Chondrocyte (in vitro differentiated cells): ENCODE measurements around the gene TMEM134. TPM values are rescaled to one million over a fixed set of nuclear protein-coding genes. Genes with fewer than 3 reads are reported as not detected.
"Not testable (repeated sequence)": the region's sequence is repeated elsewhere in the genome, so short reads cannot be mapped to it uniquely, and the experiment has no call there.

Experiments used
- DNase-seq: peaks from one replicate; pipeline ENCODE4 v3.0.0; 2021; ENCODE audit warnings: mixed read lengths, low spot score
- H3K27ac Mint-ChIP-seq: one replicate; pipeline ENCODE4 v1.8.0; 2021; ENCODE audit warnings: mild to moderate bottlenecking, moderate library complexity, mixed read lengths; ENCODE audit not compliant: unreplicated experiment
- H3K27me3 Mint-ChIP-seq: 2 replicates; pipeline ENCODE4 v1.8.0; 2021; ENCODE audit warnings: low read depth, mixed read lengths
- H3K36me3 Mint-ChIP-seq: 2 replicates; pipeline ENCODE4 v1.8.0; 2021; ENCODE audit warnings: low read depth, mixed read lengths
- H3K4me1 Mint-ChIP-seq: 2 replicates; pipeline ENCODE4 v1.8.0; 2021; ENCODE audit warnings: low read depth, mild to moderate bottlenecking, mixed read lengths
- H3K4me3 Mint-ChIP-seq: one replicate; pipeline ENCODE4 v1.8.0; 2021; ENCODE audit warnings: mild to moderate bottlenecking, moderate library complexity, mixed read lengths; ENCODE audit not compliant: unreplicated experiment
- H3K9me3 Mint-ChIP-seq: 2 replicates; pipeline ENCODE4 v1.8.0; 2021; ENCODE audit warnings: low read depth, mixed read lengths
- total RNA-seq: library from RNA; stranded (reverse); gene quantifications from 3 replicates; pipeline ENCODE4 v1.2.1, GENCODE V29; 2021
- TF ChIP-seq, protein P1 (sequence below): fragments of 200-600 bp; sonication (generic); IDR thresholded peaks from 2 replicates; pipeline ENCODE4 v1.5.0; 2021; ENCODE audit warnings: antibody characterized with exemption, mild to moderate bottlenecking, moderate library complexity

The TMEM134 gene
- total RNA-seq, 1 donor from 2014 or later = 50.9 TPM

DNA sequence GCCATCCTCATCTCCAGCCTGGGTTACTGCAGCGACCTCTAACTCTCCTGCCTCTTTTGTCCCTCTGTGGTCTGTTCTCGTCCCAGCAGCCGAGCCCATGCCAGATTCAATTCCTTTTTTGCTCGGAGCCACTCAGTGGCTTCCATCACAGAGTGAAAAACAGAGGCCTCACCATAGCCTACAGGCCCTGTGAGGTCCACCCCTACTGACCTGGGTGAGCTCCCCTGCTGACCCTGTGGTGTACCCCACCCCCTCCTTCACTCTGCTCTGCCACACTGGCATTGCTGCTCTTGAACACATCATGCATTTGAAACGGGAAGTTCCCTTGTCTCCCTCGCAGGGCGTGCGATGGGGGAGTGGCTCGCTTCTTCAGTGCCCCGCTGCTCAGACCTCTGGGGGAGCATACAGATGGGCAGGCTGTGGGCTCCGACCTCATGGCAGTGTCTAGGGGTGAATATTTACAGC is 15.8 kb upstream of the TMEM134 start:
- peaks cover 37% of the 10 kb centered on the region for H3K4me1 Mint-ChIP-seq
- no peaks in the 10 kb centered on the region for H3K9me3 Mint-ChIP-seq
- H3K36me3 Mint-ChIP-seq = peaks cover 7% of the 10 kb centered on the region
- peak overlapping the region; percentile 51 for H3K27ac Mint-ChIP-seq
- DNase-seq = no peak
- H3K27me3 Mint-ChIP-seq = no peaks in the 10 kb centered on the region
- TF ChIP-seq, protein P1, sequence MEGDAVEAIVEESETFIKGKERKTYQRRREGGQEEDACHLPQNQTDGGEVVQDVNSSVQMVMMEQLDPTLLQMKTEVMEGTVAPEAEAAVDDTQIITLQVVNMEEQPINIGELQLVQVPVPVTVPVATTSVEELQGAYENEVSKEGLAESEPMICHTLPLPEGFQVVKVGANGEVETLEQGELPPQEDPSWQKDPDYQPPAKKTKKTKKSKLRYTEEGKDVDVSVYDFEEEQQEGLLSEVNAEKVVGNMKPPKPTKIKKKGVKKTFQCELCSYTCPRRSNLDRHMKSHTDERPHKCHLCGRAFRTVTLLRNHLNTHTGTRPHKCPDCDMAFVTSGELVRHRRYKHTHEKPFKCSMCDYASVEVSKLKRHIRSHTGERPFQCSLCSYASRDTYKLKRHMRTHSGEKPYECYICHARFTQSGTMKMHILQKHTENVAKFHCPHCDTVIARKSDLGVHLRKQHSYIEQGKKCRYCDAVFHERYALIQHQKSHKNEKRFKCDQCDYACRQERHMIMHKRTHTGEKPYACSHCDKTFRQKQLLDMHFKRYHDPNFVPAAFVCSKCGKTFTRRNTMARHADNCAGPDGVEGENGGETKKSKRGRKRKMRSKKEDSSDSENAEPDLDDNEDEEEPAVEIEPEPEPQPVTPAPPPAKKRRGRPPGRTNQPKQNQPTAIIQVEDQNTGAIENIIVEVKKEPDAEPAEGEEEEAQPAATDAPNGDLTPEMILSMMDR = no peak
- H3K4me3 Mint-ChIP-seq = no peak overlapping the region

DNA sequence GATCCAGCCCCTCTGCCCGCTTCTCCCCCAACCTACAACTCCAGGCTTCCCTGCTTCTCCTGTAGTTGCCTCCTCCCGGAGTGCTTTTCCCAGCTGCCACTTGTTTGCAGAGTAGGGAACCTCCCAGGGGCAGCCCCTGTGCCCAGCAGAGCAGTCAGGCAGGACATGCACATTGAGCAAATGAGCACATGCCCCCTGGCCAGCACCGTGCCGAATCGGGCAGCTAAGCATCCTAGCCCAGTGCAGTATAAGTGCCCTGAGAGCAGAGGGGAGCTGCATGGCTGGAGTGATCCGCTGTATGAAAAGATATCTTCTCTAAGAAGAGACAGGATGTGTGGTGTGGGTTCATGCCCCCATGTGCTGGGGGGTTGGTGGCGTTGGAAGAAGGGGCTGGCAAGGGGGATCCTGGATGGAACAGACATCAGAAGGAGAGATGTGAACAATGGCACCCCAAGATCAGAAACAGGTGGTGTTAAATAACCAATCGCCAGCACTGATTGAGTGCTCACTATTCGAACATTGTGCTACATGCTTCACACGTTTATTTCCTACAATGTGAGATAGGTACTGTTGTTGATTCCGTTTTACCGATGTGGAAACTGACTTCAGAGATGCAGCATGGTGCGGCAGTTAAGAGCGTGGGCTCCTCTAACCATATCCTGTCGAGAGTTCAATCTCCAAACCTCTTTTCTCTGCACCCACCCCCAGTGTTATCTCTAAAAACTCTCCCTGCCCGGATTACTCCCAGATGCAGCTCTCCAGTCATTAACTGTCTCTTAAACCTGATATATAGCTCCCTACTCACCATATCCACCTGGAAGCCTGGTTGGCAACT is 15.0 kb upstream of the TMEM134 start:
- TF ChIP-seq, protein P1 = no peak
- peak overlapping the region; percentile 83 for H3K4me3 Mint-ChIP-seq
- no peaks in the 10 kb centered on the region for H3K9me3 Mint-ChIP-seq
- peaks cover 37% of the 10 kb centered on the region for H3K4me1 Mint-ChIP-seq
- no peak overlapping the region for H3K27ac Mint-ChIP-seq
- no peaks in the 10 kb centered on the region for H3K27me3 Mint-ChIP-seq
- DNase-seq = no peak
- peaks cover 3% of the 10 kb centered on the region for H3K36me3 Mint-ChIP-seq

DNA sequence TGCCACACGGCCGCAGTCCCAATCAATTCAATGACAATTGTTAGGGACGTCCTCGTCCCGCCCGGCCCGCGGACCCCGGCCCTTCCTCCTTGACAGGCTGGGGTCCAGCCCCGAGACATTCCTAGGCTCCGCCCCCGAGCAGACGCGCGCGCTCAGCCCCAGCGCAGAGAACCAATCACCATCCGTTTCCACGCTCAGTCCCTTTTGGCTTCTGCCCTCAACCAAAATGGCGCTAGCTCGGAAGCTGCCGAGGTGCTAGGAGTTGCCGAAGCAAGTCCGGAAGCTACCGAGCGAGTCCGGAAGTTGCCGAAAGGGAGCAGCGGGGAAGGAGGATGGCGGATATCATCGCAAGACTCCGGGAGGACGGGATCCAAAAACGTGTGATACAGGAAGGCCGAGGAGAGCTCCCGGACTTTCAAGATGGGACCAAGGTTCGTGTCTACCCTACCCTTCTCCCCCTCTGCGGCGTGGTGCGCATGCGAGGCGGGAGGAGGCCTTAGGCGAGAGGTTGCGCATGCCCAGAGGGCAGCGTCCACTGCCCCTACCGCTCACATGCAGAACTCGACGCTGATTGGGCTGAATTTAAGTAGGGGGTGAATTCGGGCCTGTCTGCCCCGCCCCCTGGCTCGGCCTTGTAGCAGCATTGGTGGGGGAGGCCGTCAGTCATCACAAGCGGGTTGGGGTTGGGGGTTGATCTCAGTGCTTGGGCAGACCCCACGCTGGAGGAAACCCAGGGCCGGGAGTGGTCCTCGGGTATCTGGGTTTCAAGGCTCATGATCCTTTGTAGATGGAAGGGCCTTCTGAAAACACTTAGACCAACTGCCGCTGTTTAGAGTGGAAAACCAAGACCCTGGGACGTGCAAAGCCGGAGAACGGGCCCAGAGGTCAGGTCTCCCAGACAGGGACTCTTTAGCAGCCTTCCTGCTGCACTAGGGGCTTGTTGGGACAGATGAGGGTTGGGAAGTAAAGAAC is 14.1 kb upstream of the TMEM134 start, which contains the start of gene AIP:
TSS of gene AIP (plus strand) at position 200 of the 972 bp plus-strand sequence. CDS start at position 333, 133 bp downstream.
- Mint-ChIP-seq H3K27ac (peak within 1 kb of the TSS; percentile 98), H3K27me3 (no peaks in the 10 kb centered on the region), H3K4me1 (peaks cover 37% of the 10 kb centered on the region), H3K4me3 (peak within 1 kb of the TSS; percentile 83), H3K36me3 (peaks cover 3% of the 10 kb centered on the region), H3K9me3 (no peaks in the 10 kb centered on the region)
- DNase-seq = peak; percentile 98
- TF ChIP-seq, protein P1 = peak; percentile 47

DNA sequence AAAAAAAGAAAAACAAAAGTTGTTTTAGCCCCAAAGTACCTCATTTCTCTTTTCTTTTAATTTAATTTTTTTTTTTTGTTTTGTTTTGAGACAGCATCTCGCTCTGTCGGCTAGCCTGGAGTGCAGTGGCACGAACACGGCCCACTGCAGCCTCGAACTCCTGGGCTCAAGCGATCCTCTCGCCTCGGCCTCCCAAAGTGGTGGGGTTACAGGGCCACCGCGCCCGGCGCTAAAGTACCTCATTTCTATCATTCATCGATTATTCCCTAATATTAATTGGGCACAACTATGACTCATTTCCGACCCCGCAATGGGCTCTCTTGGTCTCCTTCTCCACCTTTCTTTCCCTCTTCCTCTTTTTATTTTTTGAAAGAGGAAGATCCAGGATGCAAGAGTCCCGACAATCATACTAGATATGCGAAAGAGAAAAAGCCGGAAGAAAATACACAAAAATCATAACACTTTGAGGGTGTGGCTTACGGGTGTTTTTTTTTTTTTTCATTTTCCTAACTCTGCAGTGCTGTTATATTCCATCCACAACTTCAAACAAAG is 13.3 kb upstream of the TMEM134 start:
- Mint-ChIP-seq H3K4me3 (peak overlapping the region; percentile 83), H3K27ac (peak overlapping the region; percentile 98), H3K36me3 (no peaks in the 10 kb centered on the region), H3K27me3 (no peaks in the 10 kb centered on the region), H3K4me1 (peaks cover 37% of the 10 kb centered on the region), H3K9me3 (no peaks in the 10 kb centered on the region)
- TF ChIP-seq, protein P1 = no peak
- DNase-seq = no peak

DNA sequence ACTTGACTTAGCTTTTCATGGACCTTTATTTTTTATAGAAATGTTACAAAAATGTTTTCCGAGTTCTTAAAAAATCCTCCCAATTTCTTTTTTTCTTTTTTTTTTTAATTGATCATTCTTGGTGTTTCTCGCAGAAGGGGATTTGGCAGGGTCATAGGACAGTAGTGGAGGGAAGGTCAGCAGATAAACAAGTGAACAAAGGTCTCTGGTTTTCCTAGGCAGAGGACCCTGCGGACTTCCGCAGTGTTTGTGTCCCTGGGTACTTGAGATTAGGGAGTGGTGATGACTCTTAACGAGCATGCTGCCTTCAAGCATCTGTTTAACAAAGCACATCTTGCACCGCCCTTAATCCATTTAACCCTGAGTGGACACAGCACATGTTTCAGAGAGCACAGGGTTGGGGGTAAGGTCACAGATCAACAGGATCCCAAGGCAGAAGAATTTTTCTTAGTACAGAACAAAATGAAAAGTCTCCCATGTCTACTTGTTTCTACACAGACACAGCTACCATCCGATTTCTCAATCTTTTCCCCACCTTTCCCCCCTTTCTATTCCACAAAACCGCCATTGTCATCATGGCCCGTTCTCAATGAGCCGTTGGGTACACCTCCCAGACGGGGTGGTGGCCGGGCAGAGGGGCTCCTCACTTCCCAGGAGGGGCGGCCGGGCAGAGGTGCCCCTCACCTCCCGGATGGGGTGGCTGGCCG is 8.4 kb upstream of the TMEM134 start:
- not testable (repeated sequence) for H3K4me1 Mint-ChIP-seq, H3K9me3 Mint-ChIP-seq, H3K4me3 Mint-ChIP-seq

DNA sequence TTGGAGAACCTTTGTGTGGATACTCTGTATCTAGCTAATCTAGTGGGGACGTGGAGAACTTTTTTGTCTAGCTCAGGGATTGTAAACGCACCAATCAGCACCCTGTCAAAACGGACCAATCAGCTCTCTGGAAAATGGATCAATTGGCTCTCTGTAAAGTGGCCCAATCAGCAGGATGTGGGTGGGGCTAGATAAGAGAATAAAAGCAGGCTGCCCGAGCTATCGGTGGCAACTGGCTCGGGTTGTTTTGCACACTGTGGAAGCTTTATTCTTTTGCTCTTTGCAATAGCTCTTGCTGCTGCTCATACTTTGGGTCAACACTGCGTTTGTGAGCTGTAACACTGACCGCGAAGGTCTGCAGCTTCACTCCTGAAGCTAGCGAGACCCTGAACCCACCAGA is 7.6 kb upstream of the TMEM134 start:
- not testable (repeated sequence) for H3K36me3 Mint-ChIP-seq, H3K4me1 Mint-ChIP-seq, H3K27me3 Mint-ChIP-seq, H3K4me3 Mint-ChIP-seq, H3K9me3 Mint-ChIP-seq, H3K27ac Mint-ChIP-seq, DNase-seq

More for the DNA sequence above, 8.4 kb upstream of the TMEM134 start:
- DNase-seq, H3K27ac Mint-ChIP-seq, H3K27me3 Mint-ChIP-seq, H3K36me3 Mint-ChIP-seq: not testable (repeated sequence)
